ENCODE data around the gene MFAP5.
"Not testable (repeated sequence)": the region's sequence is repeated elsewhere in the genome, so short reads cannot be mapped to it uniquely, and the experiment has no call there.

Gene MFAP5

GRCh38 chr12:8635342-8636006, 27.2 kb downstream of the MFAP5 start:
- H3K36me3 ChIP-seq (ENCODE audit: control insufficient read depth in 1 of 2, insufficient read depth in 2 of 2, low read length in 2 of 2): not testable (repeated sequence)

GRCh38 chr12:8630131-8630530, 32.5 kb downstream of the MFAP5 start:
- no peaks in the 10 kb centered on the region for H3K27me3 ChIP-seq (ENCODE audit: control insufficient read depth in 1 of 2, insufficient read depth in 2 of 2, low read length in 2 of 2)
- no peak overlapping the region for H3K27ac ChIP-seq (ENCODE audit: low read depth, low read length)
- H3K9ac ChIP-seq (ENCODE audit: low read depth in 1 of 2, low read length in 2 of 2): no peak overlapping the region
- no peaks in the 10 kb centered on the region for H3K9me3 ChIP-seq (ENCODE audit: control insufficient read depth in 1 of 2, low read length in 2 of 2)
- H3K4me1 ChIP-seq (ENCODE audit: control insufficient read depth in 1 of 2, insufficient read depth in 2 of 2, low read length in 2 of 2): no peaks in the 10 kb centered on the region
- H3K36me3 ChIP-seq (ENCODE audit: control insufficient read depth in 1 of 2, insufficient read depth in 2 of 2, low read length in 2 of 2): no peaks in the 10 kb centered on the region
- H3K4me3 ChIP-seq (ENCODE audit: low read depth in 1 of 2, low read length in 2 of 2): no peak overlapping the region

More at GRCh38 chr12:8635342-8636006, 27.2 kb downstream of the MFAP5 start:
- H3K27me3 ChIP-seq (ENCODE audit: control insufficient read depth in 1 of 2, insufficient read depth in 2 of 2, low read length in 2 of 2); H3K27ac ChIP-seq (ENCODE audit: low read depth, low read length); H3K4me1 ChIP-seq (ENCODE audit: control insufficient read depth in 1 of 2, insufficient read depth in 2 of 2, low read length in 2 of 2); H3K9ac ChIP-seq (ENCODE audit: low read depth in 1 of 2, low read length in 2 of 2); H3K4me3 ChIP-seq (ENCODE audit: low read depth in 1 of 2, low read length in 2 of 2); H3K9me3 ChIP-seq (ENCODE audit: control insufficient read depth in 1 of 2, low read length in 2 of 2): not testable (repeated sequence)

- no peaks in the 10 kb centered on the region for H3K27me3 ChIP-seq (ENCODE audit: control insufficient read depth in 1 of 2, insufficient read depth in 2 of 2, low read length in 2 of 2)
- H3K27ac ChIP-seq (ENCODE audit: low read depth, low read length): no peak overlapping the region
- H3K9me3 ChIP-seq (ENCODE audit: control insufficient read depth in 1 of 2, low read length in 2 of 2): no peaks in the 10 kb centered on the region
- H3K4me3 ChIP-seq (ENCODE audit: low read depth in 1 of 2, low read length in 2 of 2): no peak overlapping the region
- H3K36me3 ChIP-seq (ENCODE audit: control insufficient read depth in 1 of 2, insufficient read depth in 2 of 2, low read length in 2 of 2): no peaks in the 10 kb centered on the region
- H3K4me1 ChIP-seq (ENCODE audit: control insufficient read depth in 1 of 2, insufficient read depth in 2 of 2, low read length in 2 of 2): no peaks in the 10 kb centered on the region
- H3K9ac ChIP-seq (ENCODE audit: low read depth in 1 of 2, low read length in 2 of 2): no peak overlapping the region
Measured at GRCh38 chr12:8629486-8630033, 33.1 kb downstream of the MFAP5 start.

GRCh38 chr12:8628731-8629130, 33.9 kb downstream of the MFAP5 start:
- no peaks in the 10 kb centered on the region for H3K36me3 ChIP-seq (ENCODE audit: control insufficient read depth in 1 of 2, insufficient read depth in 2 of 2, low read length in 2 of 2)
- H3K27me3 ChIP-seq (ENCODE audit: control insufficient read depth in 1 of 2, insufficient read depth in 2 of 2, low read length in 2 of 2): no peaks in the 10 kb centered on the region
- H3K4me3 ChIP-seq (ENCODE audit: low read depth in 1 of 2, low read length in 2 of 2): no peak overlapping the region
- H3K9ac ChIP-seq (ENCODE audit: low read depth in 1 of 2, low read length in 2 of 2): no peak overlapping the region
- H3K4me1 ChIP-seq (ENCODE audit: control insufficient read depth in 1 of 2, insufficient read depth in 2 of 2, low read length in 2 of 2): no peaks in the 10 kb centered on the region
- H3K9me3 ChIP-seq (ENCODE audit: control insufficient read depth in 1 of 2, low read length in 2 of 2): no peaks in the 10 kb centered on the region
- no peak overlapping the region for H3K27ac ChIP-seq (ENCODE audit: low read depth, low read length)

GRCh38 chr12:8624750-8625149, 37.9 kb downstream of the MFAP5 start:
- not testable (repeated sequence) for H3K9ac ChIP-seq (ENCODE audit: low read depth in 1 of 2, low read length in 2 of 2); H3K27ac ChIP-seq (ENCODE audit: low read depth, low read length); H3K36me3 ChIP-seq (ENCODE audit: control insufficient read depth in 1 of 2, insufficient read depth in 2 of 2, low read length in 2 of 2); H3K4me3 ChIP-seq (ENCODE audit: low read depth in 1 of 2, low read length in 2 of 2); H3K27me3 ChIP-seq (ENCODE audit: control insufficient read depth in 1 of 2, insufficient read depth in 2 of 2, low read length in 2 of 2); H3K9me3 ChIP-seq (ENCODE audit: control insufficient read depth in 1 of 2, low read length in 2 of 2); H3K4me1 ChIP-seq (ENCODE audit: control insufficient read depth in 1 of 2, insufficient read depth in 2 of 2, low read length in 2 of 2)

GRCh38 chr12:8622646-8623045, 40.0 kb downstream of the MFAP5 start:
- Histone ChIP-seq H3K27me3 (ENCODE audit: control insufficient read depth in 1 of 2, insufficient read depth in 2 of 2, low read length in 2 of 2) (no peaks in the 10 kb centered on the region), H3K36me3 (ENCODE audit: control insufficient read depth in 1 of 2, insufficient read depth in 2 of 2, low read length in 2 of 2) (no peaks in the 10 kb centered on the region), H3K4me3 (ENCODE audit: low read depth in 1 of 2, low read length in 2 of 2) (no peak overlapping the region), H3K4me1 (ENCODE audit: control insufficient read depth in 1 of 2, insufficient read depth in 2 of 2, low read length in 2 of 2) (peaks cover 4 to 12% of the 10 kb centered on the region in 2 donors), H3K9me3 (ENCODE audit: control insufficient read depth in 1 of 2, low read length in 2 of 2) (no peaks in the 10 kb centered on the region), H3K9ac (ENCODE audit: low read depth in 1 of 2, low read length in 2 of 2) (no peak overlapping the region), H3K27ac (ENCODE audit: low read depth, low read length) (no peak overlapping the region)

GRCh38 chr12:8615206-8615605, 47.4 kb downstream of the MFAP5 start:
- Histone ChIP-seq H3K9ac (ENCODE audit: low read depth in 1 of 2, low read length in 2 of 2) (no peak overlapping the region), H3K27ac (ENCODE audit: low read depth, low read length) (no peak overlapping the region)

GRCh38 chr12:8613881-8614280, 48.7 kb downstream of the MFAP5 start:
- not testable (repeated sequence) for H3K27ac ChIP-seq (ENCODE audit: low read depth, low read length); H3K9me3 ChIP-seq (ENCODE audit: control insufficient read depth in 1 of 2, low read length in 2 of 2); H3K9ac ChIP-seq (ENCODE audit: low read depth in 1 of 2, low read length in 2 of 2); H3K4me3 ChIP-seq (ENCODE audit: low read depth in 1 of 2, low read length in 2 of 2); H3K27me3 ChIP-seq (ENCODE audit: control insufficient read depth in 1 of 2, insufficient read depth in 2 of 2, low read length in 2 of 2); H3K36me3 ChIP-seq (ENCODE audit: control insufficient read depth in 1 of 2, insufficient read depth in 2 of 2, low read length in 2 of 2)
- peaks cover 0 to 14% of the 10 kb centered on the region in 2 donors for H3K4me1 ChIP-seq (ENCODE audit: control insufficient read depth in 1 of 2, insufficient read depth in 2 of 2, low read length in 2 of 2)

More at GRCh38 chr12:8615206-8615605, 47.4 kb downstream of the MFAP5 start:
- H3K4me3 ChIP-seq (ENCODE audit: low read depth in 1 of 2, low read length in 2 of 2): no peak overlapping the region
- no peaks in the 10 kb centered on the region for H3K9me3 ChIP-seq (ENCODE audit: control insufficient read depth in 1 of 2, low read length in 2 of 2)
- H3K4me1 ChIP-seq (ENCODE audit: control insufficient read depth in 1 of 2, insufficient read depth in 2 of 2, low read length in 2 of 2): peaks cover 4 to 14% of the 10 kb centered on the region in 2 donors
- H3K36me3 ChIP-seq (ENCODE audit: control insufficient read depth in 1 of 2, insufficient read depth in 2 of 2, low read length in 2 of 2): no peaks in the 10 kb centered on the region
- H3K27me3 ChIP-seq (ENCODE audit: control insufficient read depth in 1 of 2, insufficient read depth in 2 of 2, low read length in 2 of 2): no peaks in the 10 kb centered on the region

GRCh38 chr12:8612629-8613028, 50.0 kb downstream of the MFAP5 start, which contains the start of gene AICDA:
AICDA (minus strand) TSS chr12:8612859; CDS start chr12:8612767, 92 bp downstream.
- Histone ChIP-seq H3K4me3 (ENCODE audit: low read depth in 1 of 2, low read length in 2 of 2) (no peak within 1 kb of the TSS), H3K27me3 (ENCODE audit: control insufficient read depth in 1 of 2, insufficient read depth in 2 of 2, low read length in 2 of 2) (no peaks in the 10 kb centered on the region), H3K9ac (ENCODE audit: low read depth in 1 of 2, low read length in 2 of 2) (no peak within 1 kb of the TSS), H3K4me1 (ENCODE audit: control insufficient read depth in 1 of 2, insufficient read depth in 2 of 2, low read length in 2 of 2) (peaks cover 0 to 3% of the 10 kb centered on the region in 2 donors), H3K36me3 (ENCODE audit: control insufficient read depth in 1 of 2, insufficient read depth in 2 of 2, low read length in 2 of 2) (no peaks in the 10 kb centered on the region), H3K27ac (ENCODE audit: low read depth, low read length) (no peak within 1 kb of the TSS), H3K9me3 (ENCODE audit: control insufficient read depth in 1 of 2, low read length in 2 of 2) (no peaks in the 10 kb centered on the region)

- Histone ChIP-seq H3K27ac (ENCODE audit: low read depth, low read length) (no peak overlapping the region), H3K4me1 (ENCODE audit: control insufficient read depth in 1 of 2, insufficient read depth in 2 of 2, low read length in 2 of 2) (no peaks in the 10 kb centered on the region), H3K4me3 (ENCODE audit: low read depth in 1 of 2, low read length in 2 of 2) (peak overlapping the region in 1 of 2 donors; percentile 30), H3K27me3 (ENCODE audit: control insufficient read depth in 1 of 2, insufficient read depth in 2 of 2, low read length in 2 of 2) (no peaks in the 10 kb centered on the region), H3K9ac (ENCODE audit: low read depth in 1 of 2, low read length in 2 of 2) (no peak overlapping the region), H3K36me3 (ENCODE audit: control insufficient read depth in 1 of 2, insufficient read depth in 2 of 2, low read length in 2 of 2) (no peaks in the 10 kb centered on the region), H3K9me3 (ENCODE audit: control insufficient read depth in 1 of 2, low read length in 2 of 2) (no peaks in the 10 kb centered on the region)
Measured at GRCh38 chr12:8609061-8609570, 53.5 kb downstream of the MFAP5 start.

Data from duodenal mucosa (tissue), 2 donors.